ENCODE data around the gene LIPI. TPM values are rescaled to one million over a fixed set of nuclear protein-coding genes. Genes with fewer than 3 reads are reported as not detected.

LIPI gene
- total RNA-seq, 4 donors from 2014 or later: not detected

- TF ChIP-seq CTCF (IDR thresholded peaks at IDR 0.05): no peak
- ATAC-seq (ENCODE audit: low FRiP score) (no peak), DNase-seq (ENCODE audit: low spot score) (no peak)
These were observed 124.2 kb downstream of the LIPI start for GRCh38 chr21:14086553-14086952.

- no peak for TF ChIP-seq CTCF (IDR thresholded peaks at IDR 0.05)
- ATAC-seq (ENCODE audit: low FRiP score) (no peak), DNase-seq (ENCODE audit: low spot score) (no peak)
These were observed 126.1 kb downstream of the LIPI start for GRCh38 chr21:14084701-14085100.

DNA sequence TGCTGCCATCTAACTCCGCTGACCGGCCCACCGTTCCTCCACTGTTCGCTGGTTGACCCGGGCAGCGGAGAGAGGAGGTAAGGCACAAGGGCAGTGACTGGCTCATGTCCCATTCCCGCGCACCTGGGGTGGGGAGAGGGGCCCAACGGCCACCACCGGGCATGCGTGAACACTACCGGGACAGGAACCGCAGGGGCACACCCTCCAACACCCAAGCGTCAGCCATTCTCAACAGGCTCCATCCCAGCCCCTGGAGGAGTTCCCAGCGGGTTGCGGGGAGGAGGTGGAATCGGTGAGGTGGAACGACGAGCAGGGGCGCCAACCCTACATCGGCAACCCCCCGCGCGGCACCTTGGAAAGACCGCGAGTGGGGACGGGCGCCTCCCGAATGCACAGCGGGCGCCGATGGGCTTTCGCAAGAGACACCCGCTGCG is 126.7 kb downstream of the LIPI start:
- ATAC-seq (ENCODE audit: low FRiP score) (no peak), DNase-seq (ENCODE audit: low spot score) (no peak)
- TF ChIP-seq CTCF (IDR thresholded peaks at IDR 0.05): no peak

GRCh38 chr21:14080764-14081096 is 130.0 kb downstream of the LIPI start:
- no peak for TF ChIP-seq CTCF (IDR thresholded peaks at IDR 0.05)
- ATAC-seq (ENCODE audit: low FRiP score): no peak
- DNase-seq (ENCODE audit: low spot score): no peak

DNA sequence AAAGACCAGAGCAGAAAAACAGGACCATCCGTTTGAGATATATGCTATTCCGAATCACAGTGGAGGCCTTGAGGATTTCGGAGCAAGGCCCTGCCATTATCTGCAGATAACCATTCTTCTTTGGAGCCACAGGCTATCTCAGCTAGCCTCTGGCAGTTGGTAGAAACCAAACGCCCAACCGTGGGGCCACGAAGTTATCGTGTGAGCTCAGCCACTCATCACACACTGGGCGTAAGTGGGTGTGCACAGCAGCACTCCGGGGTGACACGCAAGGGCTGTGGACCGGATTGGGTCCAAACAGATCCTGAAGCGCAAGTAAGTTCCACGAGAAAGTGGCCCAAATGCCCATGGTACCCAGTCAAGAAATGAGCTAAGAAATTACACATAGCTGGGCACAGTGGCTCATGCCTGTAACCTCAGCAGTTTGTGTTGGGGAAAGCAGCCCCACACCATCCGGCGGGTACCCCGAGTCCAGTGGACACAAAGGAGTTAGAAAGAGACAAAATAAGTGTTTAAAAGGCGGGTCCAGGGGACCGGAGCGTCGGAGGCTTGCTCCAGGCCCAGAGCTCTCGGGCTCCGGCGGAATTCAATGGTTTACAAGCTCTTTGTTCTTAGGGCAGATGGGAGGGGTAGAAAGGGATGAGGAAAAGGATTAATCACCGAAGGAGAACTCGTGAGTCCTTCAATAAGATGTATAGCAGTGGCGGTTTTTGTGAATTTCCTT is 130.6 kb downstream of the LIPI start:
- DNase-seq (ENCODE audit: low spot score) (no peak), ATAC-seq (ENCODE audit: low FRiP score) (no peak)
- no peak for TF ChIP-seq CTCF (IDR thresholded peaks at IDR 0.05)

- DNase-seq (ENCODE audit: low spot score) (no peak), ATAC-seq (ENCODE audit: low FRiP score) (no peak)
- no peak for TF ChIP-seq CTCF (IDR thresholded peaks at IDR 0.05)
These were observed 131.9 kb downstream of the LIPI start for GRCh38 chr21:14078746-14079375.
